PC-3 (cell line): ENCODE data around the gene HEXB. TPM values are rescaled to one million over a fixed set of nuclear protein-coding genes. Genes with fewer than 3 reads are reported as not detected.

Source experiments
- ATAC-seq: fragments of 200-7000 bp; cut with Tn5 transposase; 2 replicates; pipeline ENCODE4 v1.9.1; 2020; ENCODE audit warnings: mild to moderate bottlenecking, moderate library complexity
- BruUV-seq: library from RNA; stranded (reverse); fragments of 400-500 nt; replicated peaks from 2 replicates; lab custom pipeline; 2021; lab: Mats Ljungman, UMichigan
- CTCF ChIA-PET: fragments of 300-600 bp; sonication (Branson Sonifier 250); formaldehyde crosslinking; loops from one replicate; lab custom pipeline; 2022; ENCODE audit warnings: antibody characterized with exemption; lab: Charles Lee
- POLR2A ChIA-PET: fragments of 300-600 bp; sonication (Branson Sonifier 250); formaldehyde crosslinking; loops from one replicate; lab custom pipeline; 2022; ENCODE audit warnings: antibody characterized with exemption; ENCODE audit not compliant: unreplicated experiment; lab: Charles Lee
- DNase-seq: peaks from one replicate; pipeline ENCODE4 v3.0.0-alpha.2; 2015
- H2AFZ ChIP-seq: fragments of 300-600 bp; sonication (generic); 2 replicates; pipeline ENCODE4 v1.6.0; 2016; ENCODE audit warnings: antibody characterized with exemption, low read length
- H3F3A ChIP-seq: fragments of 300-600 bp; sonication (generic); one replicate; pipeline ENCODE4 v1.6.0; 2017; ENCODE audit warnings: antibody characterized with exemption, low read length, control low read depth, mild to moderate bottlenecking; ENCODE audit not compliant: unreplicated experiment
- H3K27ac ChIP-seq: fragments of 300-600 bp; sonication (generic); 2 replicates; pipeline ENCODE4 v1.5.1; 2016; ENCODE audit warnings: mild to moderate bottlenecking, low read length
- H3K27me3 ChIP-seq: fragments of 300-600 bp; sonication (generic); 2 replicates; pipeline ENCODE4 v1.6.1; 2016; ENCODE audit warnings: low read length, mixed read lengths
- H3K36me3 ChIP-seq: fragments of 300-600 bp; sonication (generic); 2 replicates; pipeline ENCODE4 v1.6.1; 2016; ENCODE audit warnings: low read depth, mixed run types, low read length, mixed read lengths
- H3K4me1 ChIP-seq: fragments of 300-600 bp; sonication (generic); 2 replicates; pipeline ENCODE4 v1.5.1; 2016; ENCODE audit warnings: low read length; ENCODE audit not compliant: insufficient read depth
- H3K4me2 ChIP-seq: fragments of 300-600 bp; sonication (generic); 2 replicates; pipeline ENCODE4 v1.6.0; 2016; ENCODE audit warnings: low read length
- H3K4me3 ChIP-seq: fragments of 300-600 bp; sonication (generic); 2 replicates; pipeline ENCODE4 v1.5.1; 2016; ENCODE audit warnings: mild to moderate bottlenecking, low read length, mixed read lengths
- H3K79me2 ChIP-seq: fragments of 300-600 bp; sonication (generic); 2 replicates; pipeline ENCODE4 v1.6.1; 2017; ENCODE audit warnings: low read length, mixed read lengths
- H3K9ac ChIP-seq: fragments of 300-600 bp; sonication (generic); 2 replicates; pipeline ENCODE4 v1.6.0; 2016; ENCODE audit warnings: mild to moderate bottlenecking, low read length
- H3K9me2 ChIP-seq: fragments of 300-600 bp; sonication (generic); replicated peaks from 2 replicates; pipeline ENCODE4 v1.6.1; 2016; ENCODE audit warnings: mixed run types, low read length, mixed read lengths
- H3K9me3 ChIP-seq: fragments of 300-600 bp; sonication (generic); 2 replicates; pipeline ENCODE4 v1.6.1; 2016; ENCODE audit warnings: low read length, mixed read lengths
- H4K20me1 ChIP-seq: fragments of 300-600 bp; sonication (generic); 2 replicates; pipeline ENCODE4 v1.6.1; 2016; ENCODE audit warnings: low read length, mixed read lengths
- EZH2 ChIP-seq: fragments of 300-600 bp; sonication (generic); IDR thresholded peaks from one replicate; pipeline ENCODE4 v1.6.1; 2017; ENCODE audit warnings: antibody characterized with exemption, mild to moderate bottlenecking, low read length; ENCODE audit not compliant: unreplicated experiment
- EZH2phosphoT487 ChIP-seq: fragments of 300-600 bp; sonication (generic); IDR thresholded peaks from 2 replicates; pipeline ENCODE4 v1.6.1; 2018; ENCODE audit warnings: mild to moderate bottlenecking, antibody characterized with exemption, low read length, borderline replicate concordance
- intact Hi-C: fragments of 100-400 bp; cut with micrococcal nuclease; formaldehyde crosslinking; loops from 2 replicates; pipeline ENCODE4 v1.9.0; 2023
- total RNA-seq: library from RNA; depleted of rRNA; stranded (reverse); fragments of >200 nt; gene quantifications from 2 replicates; pipeline ENCODE4 v1.2.3, GENCODE V29; 2014
- TF ChIP-seq, protein P1 (sequence below): fragments of 300-600 bp; sonication (generic); conservative IDR thresholded peaks from 2 replicates; pipeline ENCODE4 v1.5.1; 2017; ENCODE audit warnings: antibody characterized with exemption, low read depth, mild to moderate bottlenecking, low read length

Gene HEXB
- total RNA-seq, 1 experiment from 2014 or later: 91.5 TPM

GRCh38 chr5:74641735-74642542 is 43.1 kb upstream of the HEXB start:
- H3K79me2 ChIP-seq: peaks cover 35% of the 10 kb centered on the region
- no peaks in the 10 kb centered on the region for H3K9me3 ChIP-seq
- ChIA-PET CTCF (interaction anchor here (0.6 to 1.4 kb wide), 4 partner anchors 95 to 657 kb away, joined by 4 to 11 read pairs (median 5); no protein-coding TSS in a partner anchor), POLR2A (interaction anchor here (0.6 kb wide), 1 partner anchor 703 kb away, joined by 4 read pairs; no protein-coding TSS in a partner anchor)
- H3F3A ChIP-seq: peaks cover 6% of the 10 kb centered on the region
- peak; percentile 5 for ATAC-seq
- H3K4me3 ChIP-seq: peak overlapping the region; percentile 91
- intact Hi-C loops: loop anchor here (1.0 to 5.0 kb wide), 9 partner anchors 234 to 657 kb away; no protein-coding TSS in a partner anchor
- TF ChIP-seq, protein P1, sequence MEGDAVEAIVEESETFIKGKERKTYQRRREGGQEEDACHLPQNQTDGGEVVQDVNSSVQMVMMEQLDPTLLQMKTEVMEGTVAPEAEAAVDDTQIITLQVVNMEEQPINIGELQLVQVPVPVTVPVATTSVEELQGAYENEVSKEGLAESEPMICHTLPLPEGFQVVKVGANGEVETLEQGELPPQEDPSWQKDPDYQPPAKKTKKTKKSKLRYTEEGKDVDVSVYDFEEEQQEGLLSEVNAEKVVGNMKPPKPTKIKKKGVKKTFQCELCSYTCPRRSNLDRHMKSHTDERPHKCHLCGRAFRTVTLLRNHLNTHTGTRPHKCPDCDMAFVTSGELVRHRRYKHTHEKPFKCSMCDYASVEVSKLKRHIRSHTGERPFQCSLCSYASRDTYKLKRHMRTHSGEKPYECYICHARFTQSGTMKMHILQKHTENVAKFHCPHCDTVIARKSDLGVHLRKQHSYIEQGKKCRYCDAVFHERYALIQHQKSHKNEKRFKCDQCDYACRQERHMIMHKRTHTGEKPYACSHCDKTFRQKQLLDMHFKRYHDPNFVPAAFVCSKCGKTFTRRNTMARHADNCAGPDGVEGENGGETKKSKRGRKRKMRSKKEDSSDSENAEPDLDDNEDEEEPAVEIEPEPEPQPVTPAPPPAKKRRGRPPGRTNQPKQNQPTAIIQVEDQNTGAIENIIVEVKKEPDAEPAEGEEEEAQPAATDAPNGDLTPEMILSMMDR: peak; percentile 80
- TF ChIP-seq EZH2 (no peak), EZH2phosphoT487 (no peak)
- H3K9me2 ChIP-seq: no peaks in the 10 kb centered on the region
- peak overlapping the region; percentile 69 for H3K27ac ChIP-seq
- H3K27me3 ChIP-seq: no peaks in the 10 kb centered on the region
- peak overlapping the region; percentile 78 for H3K9ac ChIP-seq
- no peaks in the 10 kb centered on the region for H3K36me3 ChIP-seq
- peak; percentile 80 for DNase-seq
- H4K20me1 ChIP-seq: peaks cover 20% of the 10 kb centered on the region
- peak overlapping the region; percentile 73 for H2AFZ ChIP-seq
- peak overlapping the region; percentile 89 for H3K4me2 ChIP-seq
- BruUV-seq: TSS peak; percentile 49
- H3K4me1 ChIP-seq: peaks cover 43% of the 10 kb centered on the region

GRCh38 chr5:74642543-74642863 is 42.5 kb upstream of the HEXB start:
- Histone ChIP-seq H3K4me1 (peaks cover 43% of the 10 kb centered on the region), H3K27ac (peak overlapping the region; percentile 69), H3K27me3 (no peaks in the 10 kb centered on the region), H3K9me3 (no peaks in the 10 kb centered on the region), H4K20me1 (peaks cover 14% of the 10 kb centered on the region), H3F3A (peaks cover 6% of the 10 kb centered on the region), H3K9ac (peak overlapping the region; percentile 78), H3K79me2 (peaks cover 29% of the 10 kb centered on the region), H3K4me3 (peak overlapping the region; percentile 91; the same call in 1 of the 2 replicates), H3K4me2 (peak overlapping the region; percentile 89), H2AFZ (peak overlapping the region; percentile 73), H3K36me3 (no peaks in the 10 kb centered on the region), H3K9me2 (no peaks in the 10 kb centered on the region)
- DNase-seq (peak; percentile 15), ATAC-seq (no peak)
- no TSS peak for BruUV-seq
- intact Hi-C loops: loop anchor here (1.0 to 5.0 kb wide), 7 partner anchors 250 to 657 kb away; no protein-coding TSS in a partner anchor
- TF ChIP-seq, protein P1: no peak
- TF ChIP-seq EZH2 (no peak), EZH2phosphoT487 (no peak)
- CTCF ChIA-PET: interaction anchor here (0.6 to 1.4 kb wide), 3 partner anchors 95 to 1194 kb away, joined by 3 to 6 read pairs (median 4); partner anchors contain the start of gene FOXD1
- POLR2A ChIA-PET: interaction anchor here (0.6 kb wide), 1 partner anchor 704 kb away, joined by 4 read pairs; no protein-coding TSS in a partner anchor
